ENCODE data around the gene BCOR.

GRCh38 chrX:40097504-40098263 lies at the start of gene BCOR:
- TF ChIP-seq POLR2A (IDR thresholded peaks at IDR 0.05) (peak in 3 of 4 donors; percentile 30 to 88 (median 86)), CTCF (IDR thresholded peaks at IDR 0.05) (no peak)
